SU-DHL-6 (cell line): ENCODE measurements around the gene AKR7A3.

Experiments used
- H2AFZ ChIP-seq: fragments of 200-600 bp; sonication (generic); 2 replicates; pipeline ENCODE4 v1.6.1; 2014; ENCODE audit warnings: low read depth, mild to moderate bottlenecking, moderate library complexity, mixed read lengths, antibody characterized with exemption, low read length; ENCODE audit not compliant: severe bottlenecking
- H3F3A ChIP-seq: fragments of 200-600 bp; shearing (Covaris generic); 2 replicates; pipeline ENCODE4 v1.6.0; 2016; ENCODE audit warnings: antibody characterized with exemption, mild to moderate bottlenecking; ENCODE audit not compliant: insufficient read depth
- H3K27ac ChIP-seq: fragments of 200-600 bp; sonication (generic); 2 replicates; pipeline ENCODE4 v1.5.1; 2016; ENCODE audit warnings: low read depth, mild to moderate bottlenecking, low read length, moderate library complexity, mixed read lengths
- H3K27me3 ChIP-seq: fragments of 200-600 bp; sonication (generic), shearing (Covaris generic); 2 replicates; pipeline ENCODE4 v1.6.0; 2014; ENCODE audit warnings: mild to moderate bottlenecking, low read length
- H3K36me3 ChIP-seq: fragments of 200-600 bp; sonication (generic); 2 replicates; pipeline ENCODE4 v1.6.1; 2014; ENCODE audit warnings: mild to moderate bottlenecking, low read length, mixed read lengths
- H3K4me2 ChIP-seq: fragments of 300-600, 200-600 bp; shearing (Covaris generic), sonication (generic); 2 replicates; pipeline ENCODE4 v1.6.0; 2014; ENCODE audit warnings: low read length, low read depth, mild to moderate bottlenecking; ENCODE audit not compliant: poor library complexity, severe bottlenecking
- H3K4me3 ChIP-seq: fragments of 200-600 bp; sonication (generic); 2 replicates; pipeline ENCODE4 v1.5.1; 2014; ENCODE audit warnings: antibody characterized with exemption, low read length, mild to moderate bottlenecking, mixed read lengths; ENCODE audit not compliant: insufficient read depth, poor library complexity, severe bottlenecking
- H3K79me2 ChIP-seq: fragments of 200-600 bp; sonication (generic); 2 replicates; pipeline ENCODE4 v1.6.1; 2014; ENCODE audit warnings: mild to moderate bottlenecking, low read length, moderate library complexity; ENCODE audit not compliant: insufficient read depth
- H3K9ac ChIP-seq: fragments of 200-600 bp; sonication (generic); 2 replicates; pipeline ENCODE4 v1.7.0; 2014; ENCODE audit warnings: mild to moderate bottlenecking, low read length
- H3K9me2 ChIP-seq: fragments of 200-600 bp; sonication (generic); replicated peaks from 2 replicates; pipeline ENCODE4 v1.6.1; 2014; ENCODE audit warnings: low read length; ENCODE audit not compliant: insufficient read depth
- H3K9me3 ChIP-seq: fragments of 200-600 bp; sonication (generic); 2 replicates; pipeline ENCODE4 v1.6.1; 2014; ENCODE audit warnings: low read length, mixed read lengths; ENCODE audit not compliant: insufficient read depth
- H4K20me1 ChIP-seq: fragments of 200-600 bp; sonication (generic); 2 replicates; pipeline ENCODE4 v1.6.1; 2014; ENCODE audit warnings: low read depth, mild to moderate bottlenecking, antibody characterized with exemption, low read length, moderate library complexity, mixed read lengths
- CTCF ChIP-seq: fragments of 200-600 bp; sonication (generic); IDR thresholded peaks from one replicate; pipeline ENCODE4 v1.5.1; 2017; ENCODE audit warnings: antibody characterized with exemption, mild to moderate bottlenecking, low read length, moderate library complexity; ENCODE audit not compliant: insufficient read depth, poor library complexity, severe bottlenecking
- EZH2phosphoT487 ChIP-seq: fragments of 200-600 bp; sonication (generic), shearing (Covaris generic); conservative IDR thresholded peaks from 2 replicates; pipeline ENCODE4 v1.6.1; 2018; ENCODE audit warnings: mild to moderate bottlenecking, antibody characterized with exemption, low read length, moderate library complexity, mixed read lengths

The AKR7A3 gene

DNA sequence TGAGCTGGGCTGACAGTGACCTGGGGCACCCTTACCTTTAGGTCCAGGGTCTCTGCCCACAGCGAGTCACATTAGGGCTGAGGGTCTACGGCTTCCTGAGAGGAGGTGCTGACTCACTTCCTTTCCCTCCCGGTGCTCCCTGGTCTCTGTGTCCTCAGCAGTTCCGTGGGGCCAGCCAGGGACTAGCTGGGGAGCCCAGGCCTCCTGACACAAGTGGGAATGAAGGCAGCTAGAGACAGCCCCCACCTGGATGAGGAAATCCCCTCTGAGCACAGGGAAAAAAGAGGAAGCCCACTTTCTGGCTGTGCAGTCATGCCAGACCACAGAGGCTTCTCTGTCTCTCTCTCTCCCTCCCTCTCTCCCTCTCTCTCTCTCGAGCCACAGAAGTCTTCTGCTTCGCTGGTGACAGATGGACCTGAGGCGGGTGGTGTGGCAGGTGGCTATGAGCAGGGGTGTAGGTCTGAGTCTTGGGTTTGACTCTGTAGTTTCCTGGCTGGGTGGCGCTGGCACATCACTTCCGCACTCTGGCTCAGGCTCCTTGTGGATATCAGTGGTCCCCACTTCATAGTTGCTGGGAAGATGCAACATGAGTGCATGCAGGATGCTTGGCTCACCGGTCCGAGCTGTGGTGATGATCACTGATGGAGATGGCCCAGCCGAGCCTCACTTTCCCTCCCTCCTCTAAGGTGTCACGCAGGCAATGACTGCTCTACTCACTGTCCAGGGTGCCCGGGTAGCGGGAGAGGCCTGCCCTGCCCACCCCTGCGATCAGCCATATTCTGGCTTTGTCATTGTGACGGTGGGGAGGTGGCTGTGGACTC, 27.0 kb upstream of the AKR7A3 start:
- no peaks in the 10 kb centered on the region for H3K9me3 ChIP-seq

DNA sequence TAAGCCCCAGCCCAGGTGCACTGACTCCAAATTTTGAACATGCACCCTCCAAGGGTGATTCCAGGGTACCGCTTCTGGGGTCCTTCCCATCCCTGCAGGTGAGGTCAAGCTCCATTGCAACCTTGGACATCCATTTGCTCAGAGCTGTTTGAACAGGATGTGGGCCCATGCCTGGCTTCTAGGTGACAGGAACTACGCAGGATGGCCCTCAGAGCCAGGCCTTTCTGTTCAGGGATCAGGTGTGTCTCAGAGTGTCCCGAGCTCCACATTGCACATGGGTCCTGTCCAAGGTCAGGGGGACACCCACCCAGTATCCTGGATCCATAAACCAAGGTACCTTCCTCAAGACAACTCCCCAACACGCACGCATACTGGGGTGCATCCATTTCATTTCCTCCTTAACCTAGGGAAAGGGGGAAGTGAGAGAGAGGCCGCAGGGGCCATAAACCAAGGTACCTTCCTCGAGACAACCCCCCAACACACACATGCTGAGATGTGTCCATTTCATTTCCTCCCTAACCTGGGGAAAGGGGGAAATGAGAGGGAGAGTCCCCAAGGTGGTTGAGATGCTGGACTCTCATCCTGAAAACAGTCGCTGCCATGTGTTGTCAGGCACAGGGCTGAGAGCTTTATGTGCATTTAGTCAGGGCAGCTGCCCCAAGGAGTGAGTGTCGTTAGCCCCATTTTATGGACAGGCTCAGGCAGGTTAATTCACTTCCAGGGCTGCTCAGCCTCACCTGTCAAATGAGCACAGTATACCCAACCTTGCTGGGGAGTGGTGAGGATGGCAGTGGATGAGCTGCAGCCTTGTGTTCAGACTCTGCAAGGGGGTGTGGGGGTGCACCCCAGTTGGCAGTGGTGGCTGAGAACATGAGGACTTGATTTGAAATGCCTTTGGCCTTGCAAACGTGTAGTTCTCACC, 25.7 kb upstream of the AKR7A3 start:
- no peaks in the 10 kb centered on the region for H3K9me2 ChIP-seq
- no peaks in the 10 kb centered on the region for H3K79me2 ChIP-seq
- no peaks in the 10 kb centered on the region for H3K36me3 ChIP-seq
- H3K9ac ChIP-seq, result no peak overlapping the region
- H2AFZ ChIP-seq, result no peak overlapping the region
- no peak overlapping the region for H3K4me2 ChIP-seq
- H3K27ac ChIP-seq, result peak overlapping the region; percentile 15; the same call in 1 of the 2 replicates
- H4K20me1 ChIP-seq, result no peaks in the 10 kb centered on the region
- no peak for TF ChIP-seq EZH2phosphoT487
- TF ChIP-seq CTCF, result no peak
- H3K4me3 ChIP-seq, result no peak overlapping the region
- peaks cover 7% of the 10 kb centered on the region; the same call in 1 of the 2 replicates for H3F3A ChIP-seq
- H3K9me3 ChIP-seq, result no peaks in the 10 kb centered on the region
- no peaks in the 10 kb centered on the region for H3K27me3 ChIP-seq

More for the DNA sequence above, 27.0 kb upstream of the AKR7A3 start:
- H3K9ac ChIP-seq, result peak overlapping the region; percentile 15; the same call in 1 of the 2 replicates
- no peaks in the 10 kb centered on the region for H3K9me2 ChIP-seq
- H3K27me3 ChIP-seq, result no peaks in the 10 kb centered on the region
- H3K4me2 ChIP-seq, result peak overlapping the region; percentile 16
- H3K79me2 ChIP-seq, result no peaks in the 10 kb centered on the region
- H3K4me3 ChIP-seq, result no peak overlapping the region
- no peak overlapping the region for H2AFZ ChIP-seq
- H4K20me1 ChIP-seq, result no peaks in the 10 kb centered on the region
- peaks cover 7% of the 10 kb centered on the region; the same call in 1 of the 2 replicates for H3F3A ChIP-seq
- TF ChIP-seq CTCF, result no peak
- no peak for TF ChIP-seq EZH2phosphoT487
- no peaks in the 10 kb centered on the region for H3K36me3 ChIP-seq
- H3K27ac ChIP-seq, result peak overlapping the region; percentile 37

DNA sequence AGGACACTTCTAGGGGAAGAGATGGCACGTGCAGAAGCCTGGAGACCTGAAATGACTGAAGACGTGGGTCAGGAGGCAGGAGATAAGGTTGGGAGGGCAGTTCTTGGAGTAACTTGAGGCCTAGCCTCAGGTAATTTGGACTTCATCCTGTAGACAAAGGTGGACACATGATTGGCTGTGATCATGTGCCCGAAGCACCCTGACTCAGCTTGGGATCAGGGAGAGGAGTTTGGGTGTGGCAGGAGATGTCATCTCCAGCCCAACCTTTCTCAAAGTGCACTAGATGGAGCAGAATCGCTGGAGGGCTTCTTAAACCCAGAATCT, 25.0 kb upstream of the AKR7A3 start:
- no peaks in the 10 kb centered on the region for H3K9me3 ChIP-seq
- TF ChIP-seq EZH2phosphoT487 (no peak), CTCF (no peak)
- no peak overlapping the region for H3K4me3 ChIP-seq
- H4K20me1 ChIP-seq, result no peaks in the 10 kb centered on the region
- H3K79me2 ChIP-seq, result no peaks in the 10 kb centered on the region
- H3K27me3 ChIP-seq, result no peaks in the 10 kb centered on the region
- H3K36me3 ChIP-seq, result no peaks in the 10 kb centered on the region
- no peak overlapping the region for H3K9ac ChIP-seq
- H3K4me2 ChIP-seq, result no peak overlapping the region
- no peak overlapping the region for H3K27ac ChIP-seq
- no peak overlapping the region for H2AFZ ChIP-seq
- H3F3A ChIP-seq, result peaks cover 7% of the 10 kb centered on the region; the same call in 1 of the 2 replicates
- H3K9me2 ChIP-seq, result no peaks in the 10 kb centered on the region
